IPS DF 6.9 (cell line): ENCODE data around the gene NLE1.
"Not testable (repeated sequence)": the region's sequence is repeated elsewhere in the genome, so short reads cannot be mapped to it uniquely, and the experiment has no call there.

Source experiments
- DNase-seq: peaks from one replicate; pipeline ENCODE4 v3.0.0-alpha.2; 2013; ENCODE audit warnings: low read depth, low spot score
- H3K27ac ChIP-seq: one replicate; pipeline ENCODE4 v1.5.1; 2013; ENCODE audit warnings: low read length, control low read depth
- H3K27me3 ChIP-seq: 2 replicates; pipeline ENCODE4 v1.6.1; 2013; ENCODE audit warnings: mild to moderate bottlenecking, low read length; ENCODE audit not compliant: control insufficient read depth, insufficient read depth
- H3K36me3 ChIP-seq: 2 replicates; pipeline ENCODE4 v1.6.1; 2013; ENCODE audit warnings: low read length; ENCODE audit not compliant: control insufficient read depth, insufficient read depth
- H3K4me1 ChIP-seq: 2 replicates; pipeline ENCODE4 v1.6.1; 2013; ENCODE audit warnings: low read length; ENCODE audit not compliant: control insufficient read depth, insufficient read depth
- H3K4me3 ChIP-seq: 2 replicates; pipeline ENCODE4 v1.5.1; 2013; ENCODE audit warnings: mild to moderate bottlenecking, low read length
- H3K9me3 ChIP-seq: 2 replicates; pipeline ENCODE4 v1.6.1; 2013; ENCODE audit warnings: low read length, inconsistent platforms; ENCODE audit not compliant: control insufficient read depth, insufficient read depth
- WGBS: extraction: QIAGEN DNeasy Blood & Tissue Kit; methylation state at CpG from one replicate; pipeline ENCODE4 v1.1.7; 2013; ENCODE audit warnings: mixed read lengths, missing lambda C conversion rate; ENCODE audit not compliant: insufficient read length, insufficient coverage; 5-methylcytosine and 5-hydroxymethylcytosine counted together

NLE1 gene

DNA sequence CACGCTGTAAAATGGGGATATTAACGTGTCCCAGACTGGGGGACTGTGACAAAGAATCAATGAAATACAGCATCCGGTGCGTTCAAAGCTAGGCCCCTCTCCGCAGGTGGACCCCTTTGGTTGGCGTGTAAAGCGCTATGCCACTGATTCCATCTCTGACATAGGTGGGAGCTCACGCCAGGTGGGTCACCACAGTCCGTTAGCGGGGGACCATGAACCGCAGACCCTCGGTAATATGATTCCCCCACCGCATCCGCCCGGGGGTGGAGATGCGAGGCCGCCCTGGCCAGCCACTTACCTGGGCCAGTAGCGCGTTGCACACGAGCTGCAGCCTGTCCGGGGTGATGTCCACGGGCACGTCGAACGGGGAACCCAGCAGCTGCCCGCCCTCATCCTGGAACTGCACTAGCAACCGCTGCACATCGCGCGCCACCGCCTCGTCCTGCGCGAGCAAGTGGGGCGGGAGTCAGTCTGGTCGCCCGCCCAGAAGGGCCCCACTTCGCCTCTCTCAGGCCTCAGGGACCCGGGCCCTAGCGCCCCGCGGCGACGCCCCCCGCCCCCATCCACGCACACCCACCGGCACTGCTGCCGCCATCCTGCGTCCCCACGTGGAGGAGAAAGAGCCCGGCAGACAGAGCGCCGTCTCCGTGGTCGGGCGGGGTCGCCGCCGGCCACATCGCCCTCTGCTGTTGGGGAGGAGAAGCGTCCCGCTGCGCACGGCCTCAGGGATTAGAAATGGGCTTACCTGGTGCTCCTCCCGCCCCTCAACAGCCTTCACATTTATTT is at the start of gene NLE1:
Gene NLE1, minus strand, starts transcription at position 623 of the 786 bp plus-strand sequence. Its CDS starts 28 bp downstream, at position 595.
- H3K27me3 ChIP-seq: no peaks in the 10 kb centered on the region
- no peaks in the 10 kb centered on the region for H3K4me1 ChIP-seq
- no CpG with 5 or more reads among the region's 65 CpGs for WGBS
- peaks cover 23% of the 10 kb centered on the region for H3K36me3 ChIP-seq
- H3K9me3 ChIP-seq: no peaks in the 10 kb centered on the region
- peak within 1 kb of the TSS; percentile 66 for H3K4me3 ChIP-seq
- H3K27ac ChIP-seq: no peak within 1 kb of the TSS
- peak; percentile 68 for DNase-seq

DNA sequence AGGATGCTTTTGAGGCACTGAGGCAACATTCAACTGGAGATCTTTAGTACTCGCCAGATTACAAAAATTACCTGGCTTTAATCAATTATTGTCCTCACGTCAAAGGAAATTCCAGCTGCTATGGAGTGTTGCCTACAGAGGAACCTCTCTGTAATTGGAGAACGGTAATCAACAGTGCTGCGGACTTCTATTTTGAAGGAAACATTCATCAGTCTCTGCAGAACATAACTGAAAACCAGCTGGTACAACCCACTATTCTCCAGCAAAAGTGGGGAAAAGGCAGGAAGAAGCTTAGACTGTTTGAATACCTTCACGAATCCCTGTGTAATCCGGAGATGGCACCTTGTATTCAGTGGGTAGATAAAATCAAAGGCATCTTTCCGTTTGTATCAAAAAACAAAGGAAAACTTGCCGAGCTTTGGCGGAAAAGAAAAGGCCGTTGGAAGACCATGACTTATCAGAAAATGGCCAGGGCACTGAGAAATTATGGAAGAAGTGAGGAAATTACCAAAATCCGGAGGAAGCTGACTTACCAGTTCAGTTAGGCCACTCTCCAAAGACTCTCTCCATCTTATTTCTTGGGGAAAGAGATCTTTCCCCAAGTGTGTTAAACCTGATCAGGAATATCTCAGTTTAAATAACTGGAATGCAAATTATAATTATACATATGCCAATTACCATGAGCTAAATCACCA is 49.0 kb upstream of the NLE1 start:
- DNase-seq: no peak
- H3K9me3 ChIP-seq: no peaks in the 10 kb centered on the region
- no peaks in the 10 kb centered on the region for H3K4me1 ChIP-seq
- no peak overlapping the region for H3K4me3 ChIP-seq
- no peaks in the 10 kb centered on the region for H3K36me3 ChIP-seq
- H3K27me3 ChIP-seq: no peaks in the 10 kb centered on the region
- no peak overlapping the region for H3K27ac ChIP-seq
- WGBS: no CpG with 5 or more reads among the region's 11 CpGs

DNA sequence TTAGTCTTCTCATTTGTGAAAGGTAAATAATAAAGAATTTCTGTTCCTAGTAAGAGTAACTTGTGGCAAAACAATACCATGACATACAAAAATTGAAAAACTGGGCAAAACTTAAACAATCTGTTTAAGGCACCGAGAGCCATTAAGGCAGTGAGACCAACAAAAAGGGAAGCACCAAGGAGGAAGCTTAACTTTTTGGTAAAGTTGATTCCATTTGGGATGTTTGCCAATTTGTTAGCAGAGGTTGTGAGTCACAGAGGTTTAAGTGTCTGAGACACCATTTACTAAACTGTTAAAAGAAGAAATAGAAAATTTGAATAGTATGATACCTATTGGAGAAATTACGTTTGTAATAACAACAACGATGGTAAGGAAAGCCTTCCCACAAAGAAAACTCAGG is 47.2 kb upstream of the NLE1 start:
- Histone ChIP-seq H3K4me3 (no peak overlapping the region), H3K27me3 (no peaks in the 10 kb centered on the region), H3K27ac (no peak overlapping the region), H3K4me1 (no peaks in the 10 kb centered on the region), H3K9me3 (no peaks in the 10 kb centered on the region), H3K36me3 (no peaks in the 10 kb centered on the region)
- WGBS: no CpG with 5 or more reads among the region's 3 CpGs
- DNase-seq: no peak

DNA sequence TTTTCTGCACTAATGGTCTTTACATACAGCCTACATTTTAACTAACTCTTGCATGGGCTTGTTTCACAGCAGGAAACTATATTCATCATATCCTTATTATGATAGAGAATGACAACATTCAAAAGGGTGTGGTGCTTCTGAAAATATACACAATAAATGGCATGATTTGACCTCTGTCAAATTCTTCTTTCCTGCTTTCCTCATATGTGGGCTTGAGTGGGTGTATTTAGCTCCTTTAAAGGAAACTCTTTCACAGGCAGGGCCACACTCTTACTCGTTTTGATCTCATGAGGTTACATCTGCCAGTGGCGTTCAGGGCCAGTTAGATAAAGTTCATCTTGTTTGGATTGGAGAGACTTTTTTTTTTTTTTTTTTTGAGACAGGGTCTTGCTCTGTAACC is 46.0 kb upstream of the NLE1 start:
- no peak for DNase-seq
- Histone ChIP-seq H3K4me3 (no peak overlapping the region), H3K36me3 (no peaks in the 10 kb centered on the region), H3K27me3 (no peaks in the 10 kb centered on the region), H3K4me1 (no peaks in the 10 kb centered on the region), H3K27ac (no peak overlapping the region), H3K9me3 (no peaks in the 10 kb centered on the region)
- WGBS: no CpG with 5 or more reads among the region's 2 CpGs

DNA sequence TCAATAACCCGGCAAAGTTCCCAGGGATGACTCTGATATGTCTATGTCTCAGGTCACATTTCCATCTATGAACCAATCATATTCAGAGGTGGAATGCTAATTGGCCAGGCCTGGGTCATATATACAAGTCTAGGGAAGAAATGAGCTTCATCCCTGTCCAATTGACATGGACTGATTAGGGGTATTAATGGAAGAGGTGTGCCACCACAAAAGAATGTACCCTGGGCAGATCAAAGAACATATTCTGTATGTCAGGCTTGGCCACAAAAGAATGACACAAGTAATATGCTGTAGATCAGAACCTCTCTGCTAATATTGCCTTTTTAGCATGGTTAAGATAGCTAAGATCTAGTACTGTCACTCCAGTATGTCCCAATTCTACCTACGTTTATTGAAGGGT is 45.4 kb upstream of the NLE1 start:
- Histone ChIP-seq H3K9me3 (no peaks in the 10 kb centered on the region), H3K4me1 (no peaks in the 10 kb centered on the region), H3K27me3 (no peaks in the 10 kb centered on the region), H3K27ac (no peak overlapping the region), H3K4me3 (no peak overlapping the region), H3K36me3 (no peaks in the 10 kb centered on the region)
- WGBS: no CpG with 5 or more reads among the region's 2 CpGs
- DNase-seq: no peak

DNA sequence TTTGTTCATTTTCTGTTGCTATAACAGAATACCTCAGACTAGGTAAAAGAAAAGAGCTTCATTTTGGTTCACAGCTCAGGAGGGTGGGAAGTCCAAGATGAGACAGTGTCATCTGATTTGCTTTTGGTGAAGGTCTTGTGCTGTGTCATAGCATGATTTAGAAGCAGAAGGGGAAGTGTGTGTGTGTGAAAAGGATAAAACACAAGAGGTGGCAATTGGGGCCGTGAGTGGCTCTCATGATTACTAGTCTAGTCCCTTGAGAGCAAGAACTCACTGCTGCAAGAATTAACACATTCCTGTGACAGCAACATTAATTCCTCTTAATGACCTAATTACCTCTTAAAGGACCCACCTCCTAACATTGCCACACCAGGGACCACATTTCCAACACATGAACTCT is 43.7 kb upstream of the NLE1 start:
- H3K9me3 ChIP-seq: no peaks in the 10 kb centered on the region
- H3K36me3 ChIP-seq: no peaks in the 10 kb centered on the region
- no peak overlapping the region for H3K27ac ChIP-seq
- WGBS: no CpG with 5 or more reads among the region's 1 CpG
- no peak overlapping the region for H3K4me3 ChIP-seq
- H3K27me3 ChIP-seq: no peaks in the 10 kb centered on the region
- no peaks in the 10 kb centered on the region for H3K4me1 ChIP-seq
- DNase-seq: no peak

DNA sequence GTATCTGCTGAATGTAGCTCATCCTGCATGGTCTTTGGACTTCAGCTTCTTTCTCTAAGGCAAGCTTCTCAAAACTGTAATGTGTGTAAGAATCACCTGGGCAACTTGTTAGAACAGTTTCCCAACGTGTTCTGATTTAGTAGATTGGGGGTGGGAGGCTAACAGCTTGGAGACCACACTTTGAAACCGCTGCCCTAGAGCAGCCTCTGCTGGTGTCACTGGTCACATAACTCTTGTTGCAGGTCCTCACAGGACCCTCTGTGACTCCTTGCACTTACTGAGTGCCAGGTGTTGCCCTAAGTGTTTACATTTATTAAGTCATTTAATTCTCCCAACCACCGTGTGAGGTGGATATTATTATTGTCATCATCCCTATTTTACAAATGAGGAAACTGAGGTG is 42.2 kb upstream of the NLE1 start:
- Histone ChIP-seq H3K9me3 (no peaks in the 10 kb centered on the region), H3K27me3 (no peaks in the 10 kb centered on the region), H3K36me3 (no peaks in the 10 kb centered on the region), H3K4me3 (no peak overlapping the region), H3K4me1 (no peaks in the 10 kb centered on the region), H3K27ac (no peak overlapping the region)
- no peak for DNase-seq
- no CpG with 5 or more reads among the region's 3 CpGs for WGBS

DNA sequence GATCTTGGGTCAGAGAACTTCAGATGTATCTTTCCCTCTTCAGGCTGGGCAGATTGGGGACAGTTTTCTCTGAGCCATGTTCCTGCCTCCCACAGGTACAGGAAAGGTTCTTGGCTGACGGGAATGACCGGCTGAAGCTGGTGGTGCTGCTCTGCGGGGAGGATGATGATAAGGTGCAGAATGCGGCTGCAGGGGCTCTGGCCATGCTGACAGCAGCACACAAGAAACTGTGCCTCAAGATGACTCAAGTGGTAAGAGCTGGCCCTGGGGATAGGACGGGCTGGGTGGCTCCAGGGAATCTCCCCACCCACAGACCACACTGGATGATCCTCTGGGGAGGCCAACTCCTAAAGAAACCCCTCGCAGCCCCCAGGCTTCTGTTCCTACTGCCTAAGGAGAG is 41.2 kb upstream of the NLE1 start:
- H3K4me3 ChIP-seq: no peak overlapping the region
- H3K27me3 ChIP-seq: no peaks in the 10 kb centered on the region
- WGBS: no CpG with 5 or more reads among the region's 6 CpGs
- H3K36me3 ChIP-seq: no peaks in the 10 kb centered on the region
- H3K27ac ChIP-seq: no peak overlapping the region
- no peaks in the 10 kb centered on the region for H3K4me1 ChIP-seq
- DNase-seq: no peak
- no peaks in the 10 kb centered on the region for H3K9me3 ChIP-seq

DNA sequence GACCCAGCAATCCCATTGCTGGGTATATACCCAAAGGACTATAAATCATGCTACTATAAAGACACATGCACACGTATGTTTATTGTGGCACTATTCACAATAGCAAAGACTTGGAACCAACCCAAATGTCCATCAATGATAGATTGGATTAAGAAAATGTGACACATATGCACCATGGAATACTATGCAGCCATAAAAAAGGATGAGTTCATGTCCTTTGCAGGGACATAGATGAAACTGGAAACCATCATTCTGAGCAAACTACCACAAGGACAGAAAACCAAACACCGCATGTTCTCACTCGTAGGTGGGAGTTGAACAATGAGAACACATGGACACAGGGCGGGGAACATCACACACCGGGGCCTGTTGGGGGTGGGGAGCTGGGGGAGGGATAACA is 37.3 kb upstream of the NLE1 start:
- DNase-seq, H3K36me3 ChIP-seq, H3K4me1 ChIP-seq, H3K4me3 ChIP-seq, H3K9me3 ChIP-seq, H3K27ac ChIP-seq, H3K27me3 ChIP-seq: not testable (repeated sequence)
- WGBS: no CpG with 5 or more reads among the region's 5 CpGs

DNA sequence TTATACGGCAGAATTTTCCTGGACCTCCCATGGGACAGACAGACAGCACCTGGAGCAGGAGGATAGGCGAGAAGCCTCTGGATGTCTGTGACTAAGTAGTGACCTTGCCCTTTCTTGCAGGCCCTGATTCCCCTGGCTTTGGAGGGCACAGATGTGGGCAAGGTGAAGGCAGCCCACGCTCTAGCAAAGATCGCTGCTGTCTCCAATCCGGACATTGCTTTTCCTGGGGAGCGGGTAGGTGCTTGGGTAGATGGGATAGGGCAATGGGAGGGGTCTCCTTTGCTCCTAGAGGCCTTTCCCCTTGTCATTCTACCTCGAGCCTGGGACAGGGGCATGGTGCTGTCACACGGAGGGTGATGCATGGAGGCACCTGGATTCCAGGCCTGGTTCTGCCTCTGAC is 34.8 kb upstream of the NLE1 start:
- Histone ChIP-seq H3K27ac (no peak overlapping the region), H3K4me1 (no peaks in the 10 kb centered on the region), H3K9me3 (no peaks in the 10 kb centered on the region), H3K27me3 (no peaks in the 10 kb centered on the region), H3K36me3 (no peaks in the 10 kb centered on the region), H3K4me3 (no peak overlapping the region)
- WGBS: no CpG with 5 or more reads among the region's 8 CpGs
- DNase-seq: no peak
